Stimulated activated CD4-positive, alpha-beta T cell treated with anti-CD3 and anti-CD28 coated beads, TNF-alpha, amount 100 ng/mL, for 24 hours (primary cell): ENCODE data around the gene DSC3.

Source experiments
- DNase-seq, 3 experiments: peaks; one replicate each; pipeline ENCODE4 v3.0.0-alpha.2; 2020; ENCODE audit warnings: low read depth in 3 of 3

The DSC3 gene

DNA sequence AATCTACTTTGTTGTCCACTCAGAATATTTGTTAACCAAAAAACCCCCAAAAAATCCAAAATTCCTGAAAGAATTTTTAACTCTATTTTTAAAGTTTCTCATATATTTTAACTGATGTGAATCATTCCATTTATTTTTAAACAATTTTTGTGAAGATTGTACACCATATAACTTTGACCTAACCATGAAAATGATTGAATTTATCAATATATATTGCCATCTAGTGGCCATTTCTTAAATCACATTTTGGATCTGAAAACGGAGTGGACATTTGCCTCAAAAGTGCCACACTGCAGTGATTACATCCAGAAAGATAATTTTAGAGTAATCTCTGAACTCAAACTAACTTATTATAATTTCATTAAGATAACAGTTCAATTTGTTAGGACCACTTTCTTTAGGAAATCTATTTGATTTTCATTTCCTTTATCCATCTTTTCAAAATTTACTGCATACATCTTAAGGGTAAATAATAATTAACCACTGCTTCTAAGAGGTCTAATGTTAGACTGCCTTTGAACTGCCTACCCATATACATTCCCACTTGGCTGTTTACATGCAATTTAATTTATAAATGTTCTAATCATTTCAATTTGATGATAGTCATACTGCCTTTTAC lies 71.1 kb downstream of the DSC3 start:
- no peak for DNase-seq

DNA sequence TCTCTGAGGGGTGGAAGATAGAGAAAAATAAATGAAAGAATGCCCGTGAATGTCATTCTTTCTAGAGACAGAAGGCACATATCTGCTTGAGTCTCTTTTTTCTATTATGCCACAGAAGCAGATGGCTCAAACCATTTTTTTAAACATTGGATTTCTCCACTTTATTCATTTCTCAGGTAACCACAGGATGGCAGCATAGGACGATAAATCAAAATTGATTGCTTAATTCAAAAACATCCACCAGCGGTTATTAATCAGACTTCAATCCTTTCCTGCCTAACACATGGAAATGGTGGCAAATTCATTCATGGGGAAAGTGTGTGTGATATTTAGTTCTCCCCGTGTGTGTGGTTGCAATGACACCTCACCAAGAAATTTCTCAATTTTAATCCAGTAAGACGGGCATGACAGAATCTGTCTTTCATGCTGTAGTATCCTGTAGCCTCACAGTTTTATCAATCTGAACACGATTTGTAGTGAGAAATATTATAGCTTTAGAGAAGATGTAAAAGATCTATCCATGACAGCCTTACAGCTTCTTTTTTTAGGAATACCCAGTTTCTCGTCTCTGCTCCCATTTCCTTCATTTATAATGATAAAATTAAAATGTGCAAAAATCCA lies 72.2 kb downstream of the DSC3 start:
- DNase-seq: no peak

- no peak for DNase-seq
Measured at GRCh38 chr18:30969670-30970170, 72.8 kb downstream of the DSC3 start.

GRCh38 chr18:30967701-30968100 lies 74.8 kb downstream of the DSC3 start:
- no peak for DNase-seq

- DNase-seq: no peak
Measured at GRCh38 chr18:30965237-30965636, 77.3 kb downstream of the DSC3 start.

DNA sequence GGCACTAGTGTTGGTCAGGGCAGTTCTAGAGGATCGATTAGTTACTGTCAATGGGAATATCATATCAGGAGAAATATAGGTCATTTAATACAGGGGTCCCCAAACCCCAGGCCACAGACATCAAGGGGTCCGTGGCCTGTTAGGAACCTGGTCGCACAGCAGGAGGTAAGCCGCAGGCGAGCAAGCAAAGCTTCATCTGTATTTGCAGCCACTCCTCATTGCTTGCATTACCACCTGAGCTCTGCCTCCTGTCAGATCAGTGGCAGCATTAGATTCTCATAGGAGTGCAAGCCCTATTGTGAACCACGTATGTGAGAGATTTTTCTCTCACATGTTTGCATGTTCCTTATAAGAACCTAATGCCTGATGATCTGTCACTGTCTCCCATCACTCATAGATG lies 81.9 kb downstream of the DSC3 start:
- no peak for DNase-seq

GRCh38 chr18:30957066-30957465 lies 85.5 kb downstream of the DSC3 start:
- DNase-seq: no peak

GRCh38 chr18:30954262-30954661 lies 88.3 kb downstream of the DSC3 start:
- no peak for DNase-seq

GRCh38 chr18:30945761-30946160 lies 96.8 kb downstream of the DSC3 start:
- no peak for DNase-seq

DNA sequence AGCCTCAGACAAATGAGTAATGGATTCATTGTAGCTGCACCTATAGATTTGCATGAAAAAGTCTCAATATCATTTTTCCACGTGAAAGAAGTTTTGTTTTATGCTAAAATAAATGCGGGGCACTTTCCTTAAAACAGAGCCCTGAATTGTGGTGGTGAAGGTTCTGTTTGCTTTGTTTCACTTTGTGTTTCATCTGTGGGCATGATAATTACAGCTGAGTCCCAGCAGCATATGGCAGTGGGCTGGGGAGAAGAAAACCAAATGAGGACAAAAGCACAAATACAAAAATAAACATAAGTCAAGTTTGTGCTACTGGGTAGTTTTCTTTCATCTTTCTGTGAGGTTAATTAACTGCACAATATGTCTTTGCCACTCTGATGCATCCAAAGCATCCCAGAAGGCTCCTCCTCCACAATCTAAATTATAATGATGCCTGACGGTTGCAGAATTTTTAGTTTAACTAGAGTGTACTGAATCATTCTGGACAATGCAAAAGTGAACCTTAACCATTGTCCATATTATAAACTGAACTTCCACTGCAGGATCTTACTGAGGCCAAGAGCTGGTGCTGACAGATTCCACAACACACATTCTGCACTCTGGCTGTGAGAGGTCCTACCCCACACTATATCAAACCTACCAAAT lies 97.6 kb downstream of the DSC3 start:
- no peak for DNase-seq

DNA sequence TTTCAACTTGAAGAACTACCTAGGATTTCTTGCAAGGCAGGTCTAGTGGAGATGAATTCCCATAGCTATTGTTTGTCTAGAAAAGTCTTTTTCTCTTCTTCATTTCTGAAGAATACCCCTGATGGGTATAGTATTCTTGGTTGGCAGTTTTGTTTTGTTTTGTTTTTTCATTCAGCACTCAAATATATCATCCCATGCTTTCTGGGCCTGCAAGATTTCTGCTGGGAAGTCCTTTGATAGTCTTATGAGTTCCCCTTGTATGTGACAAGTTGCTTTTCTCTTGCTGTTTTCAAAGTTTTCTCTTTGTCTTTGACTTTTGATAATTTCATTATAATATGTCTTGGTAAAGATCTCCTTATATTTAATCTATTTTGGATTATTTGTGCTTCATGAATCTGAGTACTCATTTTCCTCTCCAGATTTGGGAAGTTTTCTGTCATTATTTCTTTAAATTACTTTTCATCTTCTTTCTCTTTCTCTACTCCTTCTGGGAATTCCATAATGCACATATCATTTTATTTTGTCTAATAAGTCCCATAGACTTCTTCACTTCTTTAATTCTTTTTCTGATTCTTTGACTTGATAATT lies 101.5 kb downstream of the DSC3 start:
- no peak for DNase-seq
